OCI-LY3 (cell line): ENCODE measurements around the gene SERHL2.

ENCODE experiments used
- CTCF ChIP-seq: fragments of 200-600, 300-600 bp; sonication (generic); IDR thresholded peaks from 2 replicates; pipeline ENCODE4 v1.5.1; 2014; ENCODE audit warnings: antibody characterized with exemption, low read length, low read depth
- EZH2phosphoT487 ChIP-seq: fragments of 200-600 bp; shearing (Covaris generic); IDR thresholded peaks from 2 replicates; pipeline ENCODE4 v1.6.1; 2018; ENCODE audit warnings: antibody characterized with exemption, mixed run types, low read depth

DNA sequence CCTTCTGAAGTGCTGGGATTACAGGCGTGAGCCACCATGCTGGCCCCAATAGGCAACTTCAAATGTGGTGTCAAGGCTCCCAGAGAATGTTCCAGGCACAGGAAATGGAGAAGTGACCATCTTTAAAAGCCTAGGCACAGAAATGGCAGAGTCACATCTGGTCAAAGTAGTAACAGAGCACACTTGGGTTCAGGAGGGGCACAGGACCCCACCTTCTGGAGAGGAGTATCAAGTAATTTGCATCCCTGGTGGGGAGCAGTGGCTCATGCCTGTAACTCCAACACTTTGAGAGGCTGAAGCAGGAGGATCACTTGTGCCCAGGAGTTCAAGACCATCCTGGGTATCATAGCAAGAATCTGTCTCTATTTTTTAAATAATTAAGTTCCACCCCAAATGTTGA, 29.2 kb downstream of the SERHL2 start:
- TF ChIP-seq CTCF (no peak), EZH2phosphoT487 (no peak)
